ENCODE results near the gene ZC3H13.

- no peak for TF ChIP-seq POLR2A (IDR thresholded peaks at IDR 0.05)
- TF ChIP-seq CTCF (IDR thresholded peaks at IDR 0.05) = no peak
- no peak for TF ChIP-seq POLR2AphosphoS5 (IDR thresholded peaks at IDR 0.05; ENCODE audit: insufficient read depth in 1 of 2, low read depth in 1 of 2)
Observed at GRCh38 chr13:46051968-46052318, 603 bp downstream of the ZC3H13 start.

Data from vagina (tissue), 2 donors.